ENCODE results near the gene GDPD2. TPM values are rescaled to one million over a fixed set of nuclear protein-coding genes. Genes with fewer than 3 reads are reported as not detected.

GDPD2 gene
- total RNA-seq, 2 donors from 2014 or later = 23.3 to 23.5 TPM

DNA sequence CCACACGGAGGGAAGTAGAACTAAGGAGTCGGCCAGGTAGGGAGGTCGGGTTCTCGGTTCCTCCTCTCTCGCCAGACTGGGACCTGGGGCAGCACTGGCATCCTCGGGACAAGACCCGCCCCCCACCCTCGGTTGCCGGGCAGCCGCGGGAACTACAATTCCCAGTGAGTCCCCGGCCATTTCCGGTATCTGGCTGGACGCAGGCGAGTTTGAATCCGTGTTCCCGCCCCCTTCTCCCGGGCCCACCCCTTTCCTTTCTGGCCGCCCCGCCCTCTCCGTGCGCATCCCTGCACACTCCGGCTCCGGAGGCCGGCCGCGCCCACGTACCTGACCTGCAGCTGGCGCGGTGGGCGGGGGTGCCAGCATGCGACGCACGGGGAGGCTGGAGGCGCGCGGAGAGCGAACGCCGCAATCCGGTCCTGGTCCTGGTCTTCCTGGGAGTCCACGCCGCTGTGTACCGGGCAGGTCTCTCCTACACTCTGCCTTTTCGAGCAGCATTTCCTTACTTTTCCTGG, 11.3 kb downstream of the GDPD2 start:
- intact Hi-C loops (cut with DNase I, micrococcal nuclease) = no loop called here
- peak; percentile 91 to 92 for DNase-seq
- peak; percentile 92 for ATAC-seq

DNA sequence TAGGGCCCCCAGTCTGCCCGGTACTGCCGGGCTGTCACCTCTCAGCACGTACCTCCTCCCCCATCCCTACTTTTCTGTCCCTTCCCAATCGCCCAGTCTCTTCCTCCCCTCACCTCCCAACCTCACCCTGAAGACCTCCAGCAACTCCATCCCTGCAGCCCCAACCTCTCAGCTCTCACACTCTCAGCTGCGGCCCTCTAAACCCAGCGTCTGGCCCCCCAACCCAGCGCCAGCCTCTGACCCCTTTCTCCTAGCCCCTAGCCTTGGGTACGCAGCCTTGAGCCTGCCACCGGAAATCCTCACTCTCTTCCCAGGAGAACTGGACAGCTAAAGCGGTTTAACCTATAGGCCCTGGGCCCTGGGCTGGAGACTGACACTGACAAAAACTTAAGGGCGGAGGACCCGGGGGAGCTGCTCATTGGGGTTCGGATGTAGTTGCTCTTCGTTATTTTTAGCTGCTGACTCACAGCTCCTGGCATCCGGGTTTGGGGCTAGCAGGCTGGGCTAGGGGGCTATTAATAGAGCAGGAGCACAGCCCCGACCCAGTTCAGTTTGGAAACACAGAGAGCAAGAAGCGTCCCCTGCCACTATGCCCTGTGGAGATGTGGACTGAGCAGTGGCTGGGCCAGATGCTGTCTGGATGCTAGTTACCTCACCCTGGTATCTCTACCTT, 11.9 kb downstream of the GDPD2 start:
- DNase-seq (no peak), ATAC-seq (no peak)
- intact Hi-C loops (cut with DNase I, micrococcal nuclease) = no loop called here

DNA sequence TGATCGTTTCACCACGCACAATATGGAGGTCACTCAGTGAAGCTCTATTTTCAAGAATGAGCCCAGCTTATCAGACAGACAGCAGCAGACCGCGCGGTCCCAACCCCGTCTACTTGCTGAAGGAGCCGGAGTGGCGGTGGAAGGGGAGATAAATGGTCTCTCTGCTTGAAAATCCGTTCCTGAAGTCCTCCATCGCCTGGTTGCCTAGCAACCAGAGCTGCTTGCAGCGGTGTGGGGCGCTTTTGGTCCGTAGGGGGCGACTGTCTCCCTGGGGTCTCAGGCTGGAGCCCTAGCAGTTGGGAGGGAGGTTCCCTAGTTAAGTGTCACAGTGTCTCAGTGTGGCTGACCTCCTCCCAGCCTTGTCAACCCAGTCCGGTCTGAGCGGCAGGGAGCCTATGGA, 13.2 kb downstream of the GDPD2 start:
- intact Hi-C loops (cut with DNase I, micrococcal nuclease) = no loop called here
- no peak for ATAC-seq
- DNase-seq = no peak

DNA sequence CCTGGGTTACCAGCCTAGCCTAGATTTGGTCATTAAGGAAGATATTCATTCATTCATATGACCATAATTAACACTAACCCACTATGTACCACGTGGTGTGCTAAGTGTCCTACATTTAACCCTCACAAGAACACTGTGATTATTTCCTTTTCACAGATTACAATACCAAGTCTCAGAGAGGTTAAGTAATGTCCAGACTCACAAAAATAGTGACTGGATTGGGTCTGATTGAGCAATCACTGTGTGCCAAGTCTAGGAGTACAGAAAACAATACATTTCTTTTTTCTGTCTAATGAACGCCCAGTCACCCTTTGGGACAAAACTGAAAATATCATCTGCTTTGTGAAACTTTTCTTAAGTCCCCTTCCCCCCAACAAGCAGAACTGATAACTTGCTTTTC, 13.9 kb downstream of the GDPD2 start:
- ATAC-seq = no peak
- DNase-seq = no peak
- intact Hi-C loops (cut with DNase I, micrococcal nuclease) = no loop called here

DNA sequence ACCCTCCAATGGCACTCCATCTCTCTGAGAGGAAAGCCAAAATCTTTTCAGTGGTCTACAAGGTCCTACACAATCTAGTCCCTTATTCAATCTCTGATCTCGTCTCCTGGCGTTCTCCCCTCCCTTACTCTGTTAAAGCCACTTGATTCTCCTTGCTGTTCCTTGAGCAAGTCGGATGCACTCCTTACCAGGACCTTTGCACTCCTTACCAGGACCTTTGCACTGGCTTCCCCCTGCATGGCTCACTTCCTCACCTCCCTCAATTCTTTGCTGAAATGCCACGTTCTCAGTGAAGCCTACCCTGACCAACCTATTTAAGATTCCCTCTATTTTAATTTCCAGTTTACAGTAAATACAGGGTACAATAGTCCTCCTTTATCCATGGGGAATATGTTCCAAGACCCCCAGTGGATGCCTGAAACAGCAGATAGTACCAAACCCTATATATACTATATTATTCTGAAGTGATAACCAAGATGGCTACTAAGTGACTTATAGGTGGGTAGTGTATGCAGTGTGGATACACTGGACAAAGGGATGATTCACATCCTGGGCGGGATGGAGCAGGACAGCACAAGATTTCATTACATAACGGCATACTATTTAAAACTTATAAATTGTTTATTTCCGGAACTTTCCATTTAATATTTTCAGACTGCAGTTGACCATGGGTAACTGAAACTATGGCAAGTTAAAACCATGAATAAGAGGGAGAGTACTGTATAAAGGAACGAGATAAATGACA, 15.0 kb downstream of the GDPD2 start:
- DNase-seq = no peak
- intact Hi-C loops (cut with DNase I, micrococcal nuclease) = no loop called here
- no peak for ATAC-seq

DNA sequence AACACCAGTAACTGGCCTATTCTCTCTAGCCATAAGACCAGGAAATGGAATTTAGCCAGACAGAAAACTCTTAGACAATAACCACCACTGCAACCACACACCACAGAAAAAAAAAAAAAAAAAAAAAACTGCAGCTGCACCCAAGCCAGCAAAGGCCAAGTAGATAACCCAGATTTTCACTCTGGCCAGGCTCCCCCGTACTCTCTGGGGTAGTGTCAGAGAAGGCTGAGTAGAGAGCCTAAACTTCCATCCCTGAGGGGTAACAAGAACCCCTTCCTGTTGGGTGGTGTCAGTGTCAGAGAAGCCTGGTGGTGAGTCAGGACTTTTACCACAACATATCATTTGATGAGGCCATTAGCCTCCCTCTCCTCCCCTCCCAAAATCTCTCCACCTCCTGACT, 15.9 kb downstream of the GDPD2 start:
- intact Hi-C loops (cut with DNase I, micrococcal nuclease) = no loop called here
- no peak for ATAC-seq
- DNase-seq = no peak

DNA sequence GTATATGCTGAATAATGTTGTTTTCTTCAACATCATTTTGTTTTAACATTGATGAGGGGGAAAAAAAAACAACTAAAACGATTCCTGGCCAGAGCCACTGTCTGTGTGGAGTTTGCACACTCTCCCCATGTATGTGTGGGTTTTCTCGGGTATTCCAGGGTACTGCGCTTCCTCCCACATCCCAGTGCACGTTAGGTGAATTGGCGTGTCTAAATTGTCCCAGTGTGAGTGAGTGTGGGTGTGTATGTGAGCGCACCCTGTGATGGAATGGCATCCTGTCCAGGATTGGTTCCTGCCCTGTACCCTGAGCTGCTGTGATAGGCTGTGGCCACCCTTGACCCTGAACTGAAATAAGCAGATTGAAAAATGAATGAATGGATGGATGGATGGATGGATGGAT, 19.1 kb downstream of the GDPD2 start:
- no peak for ATAC-seq
- DNase-seq = no peak
- intact Hi-C loops (cut with DNase I, micrococcal nuclease) = no loop called here

DNA sequence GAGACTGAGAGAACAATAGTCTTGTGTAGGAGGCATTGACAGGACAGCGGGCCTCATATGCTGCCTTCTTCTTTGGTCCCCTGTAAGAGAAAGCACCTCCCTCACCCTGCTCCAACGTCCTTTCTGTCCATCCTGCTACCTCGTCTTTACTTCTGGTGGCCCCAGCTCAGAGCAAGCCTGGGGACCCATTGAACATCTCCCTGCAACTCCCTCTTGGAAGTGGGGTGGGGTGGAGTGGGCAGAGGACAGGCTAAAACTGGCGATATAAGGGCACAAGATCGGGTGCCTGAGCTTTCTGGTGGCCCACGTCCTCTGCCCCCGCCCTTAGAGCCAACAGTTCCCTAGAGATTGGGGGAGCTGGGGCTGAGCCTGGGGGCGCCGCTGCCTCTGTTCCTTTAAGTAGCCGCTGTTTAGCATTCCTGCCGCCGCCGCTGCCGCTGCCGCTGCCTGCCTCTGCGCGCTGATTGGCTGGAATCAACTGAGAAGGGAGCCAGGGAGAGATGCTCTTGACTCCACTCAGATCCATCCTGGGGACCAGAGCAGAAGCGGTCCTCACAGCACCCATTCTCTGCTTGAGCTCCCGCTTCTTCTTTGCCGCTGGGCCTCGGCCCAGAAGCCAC, 21.3 kb downstream of the GDPD2 start, which contains the start of gene DLG3:
TSS of gene DLG3 (plus strand) at position 510 of the 620 bp plus-strand sequence. CDS start 367 bp downstream, outside the sequence.
- intact Hi-C loops (cut with DNase I, micrococcal nuclease) = no loop called here
- ATAC-seq (peak; percentile 28), DNase-seq (no peak)

DNA sequence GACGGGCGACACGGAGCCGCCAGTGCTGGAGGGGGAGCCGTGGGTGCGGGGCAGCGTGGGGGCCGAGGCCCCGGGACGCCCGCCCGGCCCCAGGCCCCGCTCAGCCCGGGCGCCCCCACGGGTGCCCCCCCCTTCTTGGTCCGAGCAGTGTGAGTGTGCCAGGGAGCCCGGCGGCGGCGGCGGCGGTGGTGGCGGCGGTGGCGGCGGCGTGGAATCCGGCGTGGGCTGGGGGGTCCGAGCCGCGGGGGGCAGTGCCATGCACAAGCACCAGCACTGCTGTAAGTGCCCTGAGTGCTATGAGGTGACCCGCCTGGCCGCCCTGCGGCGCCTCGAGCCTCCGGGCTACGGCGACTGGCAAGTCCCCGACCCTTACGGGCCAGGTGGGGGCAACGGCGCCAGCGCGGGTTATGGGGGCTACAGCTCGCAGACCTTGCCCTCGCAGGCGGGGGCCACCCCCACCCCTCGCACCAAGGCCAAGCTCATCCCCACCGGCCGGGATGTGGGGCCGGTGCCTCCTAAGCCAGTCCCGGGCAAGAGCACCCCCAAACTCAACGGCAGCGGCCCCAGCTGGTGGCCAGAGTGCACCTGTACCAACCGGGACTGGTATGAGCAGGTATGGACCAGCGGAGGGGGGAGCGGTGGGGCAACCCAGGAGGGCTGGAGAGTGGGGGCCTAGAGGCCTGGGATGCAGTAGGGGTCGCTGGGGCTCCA, 22.0 kb downstream of the GDPD2 start:
- intact Hi-C loops (cut with DNase I, micrococcal nuclease) = no loop called here
- ATAC-seq = no peak
- DNase-seq = no peak

DNA sequence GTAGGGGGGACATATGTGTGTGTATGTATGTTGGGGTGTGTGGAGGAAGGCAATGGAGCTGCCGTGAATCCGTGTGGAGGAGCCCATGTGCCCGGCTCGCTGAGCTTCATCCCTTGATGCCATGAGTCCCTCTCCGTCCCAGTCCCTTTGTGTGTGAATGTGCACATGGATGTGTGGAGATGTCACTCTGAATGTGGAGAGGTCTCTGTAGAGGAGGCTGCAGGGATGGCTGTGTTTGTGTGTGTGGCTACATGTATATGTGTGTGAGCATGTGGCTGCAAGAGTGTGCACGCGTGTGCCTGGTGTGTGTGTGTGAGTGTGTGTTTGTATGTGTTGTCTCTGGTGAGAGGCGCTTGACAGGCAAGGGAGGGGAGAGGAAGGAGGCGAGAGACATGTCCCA, 22.8 kb downstream of the GDPD2 start:
- intact Hi-C loops (cut with DNase I, micrococcal nuclease) = no loop called here
- no peak for DNase-seq
- no peak for ATAC-seq

DNA sequence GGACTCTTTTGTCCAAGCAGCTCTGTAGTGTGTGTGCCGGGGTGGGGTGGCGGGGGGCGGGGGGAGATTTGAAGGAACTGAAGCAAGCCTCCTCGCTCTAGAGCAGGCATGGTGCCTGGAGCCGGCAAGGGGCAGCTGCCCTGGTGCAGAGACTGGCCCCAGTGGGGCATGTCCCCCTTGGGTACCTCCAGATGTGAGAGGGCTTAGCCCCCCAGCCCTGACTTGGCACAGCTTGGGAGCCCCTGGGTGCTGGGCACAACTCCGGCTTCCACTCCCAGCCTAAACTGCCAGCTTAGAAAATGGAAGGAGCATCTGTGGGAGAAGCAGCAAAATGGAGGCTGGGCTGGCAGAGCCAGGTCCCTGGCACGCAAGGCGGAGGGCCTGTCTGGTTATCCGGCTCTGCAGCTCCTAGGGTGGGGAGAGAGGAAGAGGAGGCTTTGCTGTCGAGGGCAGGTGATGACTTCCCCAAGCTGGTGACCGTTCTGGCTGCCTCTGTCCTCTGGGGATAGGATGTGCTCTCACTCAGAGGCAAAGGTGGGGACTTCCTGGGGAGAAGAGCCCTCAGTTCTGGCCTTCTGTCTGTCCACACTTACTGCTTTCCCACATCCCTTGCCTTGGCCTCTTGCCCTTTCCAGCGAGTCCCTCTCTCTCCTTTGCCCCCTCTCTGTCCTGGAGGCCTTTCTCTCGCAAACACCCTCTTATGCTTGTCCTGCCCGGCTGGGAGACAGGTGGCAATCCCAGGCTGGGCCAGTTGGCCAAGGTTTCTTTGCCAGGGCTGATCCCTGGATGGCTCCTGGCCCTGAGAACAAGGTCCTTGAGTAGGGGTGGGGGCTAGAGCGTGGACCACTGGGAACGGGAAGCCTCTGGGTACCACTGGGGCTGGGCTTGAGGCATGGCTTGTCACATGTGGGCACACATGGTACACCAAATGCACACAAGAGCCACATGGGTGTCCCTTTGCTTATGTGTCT, 23.6 kb downstream of the GDPD2 start:
- no peak for ATAC-seq
- intact Hi-C loops (cut with DNase I, micrococcal nuclease) = no loop called here
- no peak for DNase-seq

DNA sequence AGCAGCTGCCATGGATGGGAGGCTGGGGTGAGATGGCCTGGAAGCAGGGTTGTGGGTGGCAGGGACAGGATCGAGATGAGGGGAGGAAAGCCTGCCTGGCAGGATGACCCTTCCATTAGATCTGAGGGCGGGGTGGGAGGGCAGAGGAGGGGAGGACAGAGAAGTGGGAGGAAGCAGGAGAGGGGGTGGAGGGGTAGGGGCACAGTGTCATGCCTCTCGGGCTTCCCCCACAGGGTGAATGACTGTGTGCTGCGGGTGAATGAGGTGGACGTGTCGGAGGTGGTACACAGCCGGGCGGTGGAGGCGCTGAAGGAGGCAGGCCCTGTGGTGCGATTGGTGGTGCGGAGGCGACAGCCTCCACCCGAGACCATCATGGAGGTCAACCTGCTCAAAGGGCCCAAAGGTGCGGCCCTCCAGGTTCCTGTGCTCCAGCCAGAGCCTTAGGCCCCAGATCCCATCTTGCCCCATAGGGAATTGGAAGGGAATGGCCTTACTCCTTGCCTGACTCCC, 26.4 kb downstream of the GDPD2 start:
- intact Hi-C loops (cut with DNase I, micrococcal nuclease) = no loop called here
- DNase-seq (no peak), ATAC-seq (no peak)

DNA sequence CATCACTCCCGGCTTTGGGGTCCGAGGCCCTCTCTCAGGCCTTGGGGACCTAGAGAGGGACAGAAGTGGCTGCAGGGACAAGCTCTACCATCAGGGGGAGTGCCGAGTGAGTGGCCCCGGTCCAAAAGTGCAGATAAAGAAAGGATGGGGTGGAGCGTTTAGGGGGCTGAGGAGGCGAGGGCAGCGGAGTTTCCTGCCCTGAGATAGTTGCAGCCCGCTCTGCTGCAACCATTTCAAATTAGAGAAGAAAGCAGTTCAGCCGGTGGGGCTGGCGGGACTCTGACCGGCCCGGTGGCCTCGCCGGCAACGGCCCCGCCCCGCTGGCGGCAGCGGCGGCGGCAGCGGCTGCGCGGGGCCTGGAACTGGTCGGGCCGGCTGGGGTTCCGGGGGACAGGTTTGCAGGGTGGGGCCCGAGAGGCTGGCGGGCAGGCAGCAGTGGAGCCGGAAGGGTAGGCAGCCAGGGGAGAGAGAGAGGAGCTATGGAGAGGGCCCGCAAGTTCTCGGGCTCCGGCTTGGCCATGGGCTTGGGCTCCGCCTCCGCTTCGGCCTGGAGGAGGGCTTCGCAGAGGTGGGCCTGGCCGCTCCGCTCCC, 29.1 kb downstream of the GDPD2 start:
- ATAC-seq (peak; percentile 41), DNase-seq (peak; percentile 53 to 66)
- intact Hi-C loops (cut with DNase I, micrococcal nuclease) = no loop called here

DNA sequence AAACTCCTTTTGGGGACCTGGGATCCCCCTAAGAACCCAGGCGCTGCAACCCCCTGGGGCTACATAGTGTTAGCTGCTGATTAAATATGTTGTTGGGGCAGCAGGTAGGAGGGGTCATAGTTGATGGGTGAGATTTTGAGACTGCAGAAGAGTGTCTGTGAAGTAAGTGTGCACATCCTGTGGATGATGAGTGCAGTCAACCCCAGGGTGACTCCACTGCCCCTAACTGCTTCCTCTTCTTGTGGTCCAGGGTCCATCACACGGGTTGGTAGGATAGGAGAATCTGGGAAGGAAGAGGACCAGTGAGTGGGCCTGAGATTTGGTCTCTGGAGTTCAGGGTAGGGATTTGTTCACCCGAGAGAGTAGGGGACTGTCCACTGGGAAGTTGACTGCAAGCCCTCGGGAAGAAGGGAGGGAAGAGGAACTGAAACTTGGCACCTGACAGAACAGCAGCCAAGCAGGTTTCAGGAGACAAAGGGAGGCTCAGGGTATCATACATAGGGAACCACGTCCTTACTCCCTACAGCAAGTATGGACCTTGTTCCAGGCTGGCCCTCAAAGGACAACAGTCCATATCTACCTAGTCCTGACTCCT, 30.0 kb downstream of the GDPD2 start:
- ATAC-seq (peak; percentile 2), DNase-seq (no peak)
- intact Hi-C loops (cut with DNase I, micrococcal nuclease) = no loop called here

DNA sequence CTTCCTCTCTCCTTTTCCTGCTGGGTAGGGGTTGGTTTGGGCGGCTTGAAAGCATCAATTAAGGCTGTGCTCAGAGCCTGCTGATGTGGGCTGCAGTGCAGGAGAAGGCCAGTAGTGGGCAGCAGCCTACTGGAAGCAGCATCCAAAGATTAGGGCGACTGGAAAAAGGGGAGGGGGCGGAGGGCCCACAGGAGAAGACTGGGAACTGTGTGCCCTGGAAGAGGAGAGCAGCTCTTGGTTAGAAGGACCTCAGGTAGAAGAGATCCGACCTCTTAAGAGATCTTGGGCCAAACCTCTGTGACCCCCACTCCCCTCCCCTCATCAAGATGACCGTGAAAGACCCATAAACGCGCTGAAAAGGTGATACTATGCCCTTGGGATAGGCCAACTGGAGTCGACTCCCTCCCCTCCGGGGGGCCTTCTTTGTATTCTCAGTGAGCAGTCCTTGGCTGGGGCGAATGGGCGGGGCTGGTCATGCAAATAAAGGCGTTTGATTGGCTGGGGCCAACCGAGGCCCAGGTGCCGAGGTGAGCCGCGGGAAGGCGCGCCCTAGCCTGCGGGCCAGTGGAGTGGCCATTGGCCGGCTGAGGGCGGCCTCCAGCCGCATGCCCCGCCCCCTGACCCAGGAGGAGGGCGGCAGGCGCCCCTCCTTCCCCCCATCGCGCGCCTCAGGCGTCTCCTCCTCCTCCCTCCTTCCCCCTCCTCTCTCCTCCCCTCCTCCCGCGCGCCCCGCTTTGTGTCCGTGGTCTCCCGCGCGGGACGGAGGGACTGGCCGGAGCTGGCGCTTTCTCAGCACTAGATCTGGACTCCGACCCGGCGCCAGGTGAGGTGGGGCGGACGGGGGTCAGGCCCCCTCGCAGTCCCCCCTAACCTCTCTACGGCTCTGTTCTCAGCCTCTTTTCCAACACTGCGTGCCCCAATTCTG, 31.6 kb downstream of the GDPD2 start:
- ATAC-seq (peak; percentile 83), DNase-seq (peak; percentile 89 to 92)
- intact Hi-C loops (cut with DNase I, micrococcal nuclease) = no loop called here
